Liver (tissue), 3 donors: ENCODE results near the gene MICAL3.

Experiments used
- FOXA1 ChIP-seq: IDR thresholded peaks from 2 replicates; pipeline ENCODE4 v1.6.1; 2016; ENCODE audit warnings: antibody characterized with exemption
- FOXA2 ChIP-seq: IDR thresholded peaks from 2 replicates; pipeline ENCODE4 v1.6.1; 2016; ENCODE audit warnings: antibody characterized with exemption
- HNF4G ChIP-seq: IDR thresholded peaks from 2 replicates; pipeline ENCODE4 v1.6.1; 2016; ENCODE audit warnings: antibody characterized with exemption
- JUND ChIP-seq, 2 donors: IDR thresholded peaks; 2 replicates each; pipeline ENCODE4 v1.6.1; 2016; ENCODE audit warnings: antibody characterized with exemption in 2 of 2
- RXRA ChIP-seq, 2 donors: IDR thresholded peaks; 2 replicates each; pipeline ENCODE4 v1.6.1; 2017 to 2018; ENCODE audit warnings: antibody characterized with exemption in 2 of 2, mild to moderate bottlenecking in 1 of 2
- SP1 ChIP-seq: IDR thresholded peaks from 2 replicates; pipeline ENCODE4 v1.6.1; 2018; ENCODE audit warnings: antibody characterized with exemption, mild to moderate bottlenecking
- TAF1 ChIP-seq: conservative IDR thresholded peaks from 2 replicates; pipeline ENCODE4 v1.6.1; 2016; ENCODE audit warnings: antibody characterized with exemption, mild to moderate bottlenecking
- YY1 ChIP-seq: IDR thresholded peaks from 2 replicates; pipeline ENCODE4 v1.6.1; 2016; ENCODE audit warnings: antibody characterized with exemption, mild to moderate bottlenecking
- TF ChIP-seq, protein P1 (sequence below): fragments of 150-350 bp; IDR thresholded peaks from 2 replicates; pipeline ENCODE4 v1.5.1; 2017; ENCODE audit warnings: improper control_type of control experiment, low read depth, low read length; ENCODE audit not compliant: missing input control
- TF ChIP-seq, protein P2 (sequence below): IDR thresholded peaks from 2 replicates; pipeline ENCODE4 v1.6.1; 2016; ENCODE audit warnings: antibody characterized with exemption
- TF ChIP-seq, protein P3 (sequence below): IDR thresholded peaks from 2 replicates; pipeline ENCODE4 v1.6.1; 2016; ENCODE audit warnings: antibody characterized with exemption
- TF ChIP-seq, protein P4 (sequence below): IDR thresholded peaks from 2 replicates; pipeline ENCODE4 v1.6.1; 2016; ENCODE audit warnings: antibody characterized with exemption
- TF ChIP-seq, protein P5 (sequence below): IDR thresholded peaks from 2 replicates; pipeline ENCODE4 v1.6.1; 2016; ENCODE audit warnings: antibody characterized with exemption, mild to moderate bottlenecking
- donor health status: healthy.
- donor health status: healthy.

DNA sequence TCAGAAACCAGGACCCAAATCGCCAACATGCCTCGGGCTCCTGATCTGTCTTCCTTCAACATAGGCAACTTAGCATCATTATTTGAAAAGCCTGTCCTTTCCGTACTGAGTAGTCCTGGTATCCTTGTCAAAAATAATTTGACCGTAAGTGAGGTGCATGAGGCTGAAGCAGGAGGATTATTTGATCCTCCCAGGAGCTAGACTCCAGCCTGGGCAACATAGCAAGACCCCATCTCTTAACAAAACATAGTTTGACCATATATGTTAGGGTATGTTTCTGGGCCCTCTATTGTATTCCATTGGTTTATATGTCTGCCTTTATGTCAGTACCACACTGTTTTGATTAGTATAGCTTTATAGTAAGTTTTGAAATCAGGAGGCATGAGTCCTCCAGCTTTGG, 112.5 kb downstream of the MICAL3 start:
- TF ChIP-seq YY1, result no peak
- TF ChIP-seq, protein P1, sequence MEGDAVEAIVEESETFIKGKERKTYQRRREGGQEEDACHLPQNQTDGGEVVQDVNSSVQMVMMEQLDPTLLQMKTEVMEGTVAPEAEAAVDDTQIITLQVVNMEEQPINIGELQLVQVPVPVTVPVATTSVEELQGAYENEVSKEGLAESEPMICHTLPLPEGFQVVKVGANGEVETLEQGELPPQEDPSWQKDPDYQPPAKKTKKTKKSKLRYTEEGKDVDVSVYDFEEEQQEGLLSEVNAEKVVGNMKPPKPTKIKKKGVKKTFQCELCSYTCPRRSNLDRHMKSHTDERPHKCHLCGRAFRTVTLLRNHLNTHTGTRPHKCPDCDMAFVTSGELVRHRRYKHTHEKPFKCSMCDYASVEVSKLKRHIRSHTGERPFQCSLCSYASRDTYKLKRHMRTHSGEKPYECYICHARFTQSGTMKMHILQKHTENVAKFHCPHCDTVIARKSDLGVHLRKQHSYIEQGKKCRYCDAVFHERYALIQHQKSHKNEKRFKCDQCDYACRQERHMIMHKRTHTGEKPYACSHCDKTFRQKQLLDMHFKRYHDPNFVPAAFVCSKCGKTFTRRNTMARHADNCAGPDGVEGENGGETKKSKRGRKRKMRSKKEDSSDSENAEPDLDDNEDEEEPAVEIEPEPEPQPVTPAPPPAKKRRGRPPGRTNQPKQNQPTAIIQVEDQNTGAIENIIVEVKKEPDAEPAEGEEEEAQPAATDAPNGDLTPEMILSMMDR, result no peak
- TF ChIP-seq TAF1, result no peak
- no peak for TF ChIP-seq FOXA2
- TF ChIP-seq, protein P2, sequence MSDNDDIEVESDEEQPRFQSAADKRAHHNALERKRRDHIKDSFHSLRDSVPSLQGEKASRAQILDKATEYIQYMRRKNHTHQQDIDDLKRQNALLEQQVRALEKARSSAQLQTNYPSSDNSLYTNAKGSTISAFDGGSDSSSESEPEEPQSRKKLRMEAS, result no peak
- no peak for TF ChIP-seq RXRA (IDR thresholded peaks at IDR 0.05)
- TF ChIP-seq, protein P3, sequence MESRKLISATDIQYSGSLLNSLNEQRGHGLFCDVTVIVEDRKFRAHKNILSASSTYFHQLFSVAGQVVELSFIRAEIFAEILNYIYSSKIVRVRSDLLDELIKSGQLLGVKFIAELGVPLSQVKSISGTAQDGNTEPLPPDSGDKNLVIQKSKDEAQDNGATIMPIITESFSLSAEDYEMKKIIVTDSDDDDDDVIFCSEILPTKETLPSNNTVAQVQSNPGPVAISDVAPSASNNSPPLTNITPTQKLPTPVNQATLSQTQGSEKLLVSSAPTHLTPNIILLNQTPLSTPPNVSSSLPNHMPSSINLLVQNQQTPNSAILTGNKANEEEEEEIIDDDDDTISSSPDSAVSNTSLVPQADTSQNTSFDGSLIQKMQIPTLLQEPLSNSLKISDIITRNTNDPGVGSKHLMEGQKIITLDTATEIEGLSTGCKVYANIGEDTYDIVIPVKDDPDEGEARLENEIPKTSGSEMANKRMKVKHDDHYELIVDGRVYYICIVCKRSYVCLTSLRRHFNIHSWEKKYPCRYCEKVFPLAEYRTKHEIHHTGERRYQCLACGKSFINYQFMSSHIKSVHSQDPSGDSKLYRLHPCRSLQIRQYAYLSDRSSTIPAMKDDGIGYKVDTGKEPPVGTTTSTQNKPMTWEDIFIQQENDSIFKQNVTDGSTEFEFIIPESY, result no peak
- no peak for TF ChIP-seq HNF4G
- TF ChIP-seq, protein P4, sequence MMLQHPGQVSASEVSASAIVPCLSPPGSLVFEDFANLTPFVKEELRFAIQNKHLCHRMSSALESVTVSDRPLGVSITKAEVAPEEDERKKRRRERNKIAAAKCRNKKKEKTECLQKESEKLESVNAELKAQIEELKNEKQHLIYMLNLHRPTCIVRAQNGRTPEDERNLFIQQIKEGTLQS, result no peak
- TF ChIP-seq FOXA1, result no peak
- no peak for TF ChIP-seq JUND (IDR thresholded peaks at IDR 0.05)
- TF ChIP-seq, protein P5, sequence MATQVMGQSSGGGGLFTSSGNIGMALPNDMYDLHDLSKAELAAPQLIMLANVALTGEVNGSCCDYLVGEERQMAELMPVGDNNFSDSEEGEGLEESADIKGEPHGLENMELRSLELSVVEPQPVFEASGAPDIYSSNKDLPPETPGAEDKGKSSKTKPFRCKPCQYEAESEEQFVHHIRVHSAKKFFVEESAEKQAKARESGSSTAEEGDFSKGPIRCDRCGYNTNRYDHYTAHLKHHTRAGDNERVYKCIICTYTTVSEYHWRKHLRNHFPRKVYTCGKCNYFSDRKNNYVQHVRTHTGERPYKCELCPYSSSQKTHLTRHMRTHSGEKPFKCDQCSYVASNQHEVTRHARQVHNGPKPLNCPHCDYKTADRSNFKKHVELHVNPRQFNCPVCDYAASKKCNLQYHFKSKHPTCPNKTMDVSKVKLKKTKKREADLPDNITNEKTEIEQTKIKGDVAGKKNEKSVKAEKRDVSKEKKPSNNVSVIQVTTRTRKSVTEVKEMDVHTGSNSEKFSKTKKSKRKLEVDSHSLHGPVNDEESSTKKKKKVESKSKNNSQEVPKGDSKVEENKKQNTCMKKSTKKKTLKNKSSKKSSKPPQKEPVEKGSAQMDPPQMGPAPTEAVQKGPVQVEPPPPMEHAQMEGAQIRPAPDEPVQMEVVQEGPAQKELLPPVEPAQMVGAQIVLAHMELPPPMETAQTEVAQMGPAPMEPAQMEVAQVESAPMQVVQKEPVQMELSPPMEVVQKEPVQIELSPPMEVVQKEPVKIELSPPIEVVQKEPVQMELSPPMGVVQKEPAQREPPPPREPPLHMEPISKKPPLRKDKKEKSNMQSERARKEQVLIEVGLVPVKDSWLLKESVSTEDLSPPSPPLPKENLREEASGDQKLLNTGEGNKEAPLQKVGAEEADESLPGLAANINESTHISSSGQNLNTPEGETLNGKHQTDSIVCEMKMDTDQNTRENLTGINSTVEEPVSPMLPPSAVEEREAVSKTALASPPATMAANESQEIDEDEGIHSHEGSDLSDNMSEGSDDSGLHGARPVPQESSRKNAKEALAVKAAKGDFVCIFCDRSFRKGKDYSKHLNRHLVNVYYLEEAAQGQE, result no peak
- TF ChIP-seq SP1, result no peak
